ACHN (cell line): ENCODE data around the gene TIMP1.

Experiments
- DNase-seq: peaks from one replicate; pipeline ENCODE4 v3.0.0-alpha.2; 2015
- in situ Hi-C: cut with HindIII; loops from 2 replicates; pipeline ENCODE4 v1.10.0; 2017; ENCODE audit warnings: low sequenced_read_pairs, low pct_ligation_motif_present, low pct_unique_long_range_greater_than_20kb

The TIMP1 gene

DNA sequence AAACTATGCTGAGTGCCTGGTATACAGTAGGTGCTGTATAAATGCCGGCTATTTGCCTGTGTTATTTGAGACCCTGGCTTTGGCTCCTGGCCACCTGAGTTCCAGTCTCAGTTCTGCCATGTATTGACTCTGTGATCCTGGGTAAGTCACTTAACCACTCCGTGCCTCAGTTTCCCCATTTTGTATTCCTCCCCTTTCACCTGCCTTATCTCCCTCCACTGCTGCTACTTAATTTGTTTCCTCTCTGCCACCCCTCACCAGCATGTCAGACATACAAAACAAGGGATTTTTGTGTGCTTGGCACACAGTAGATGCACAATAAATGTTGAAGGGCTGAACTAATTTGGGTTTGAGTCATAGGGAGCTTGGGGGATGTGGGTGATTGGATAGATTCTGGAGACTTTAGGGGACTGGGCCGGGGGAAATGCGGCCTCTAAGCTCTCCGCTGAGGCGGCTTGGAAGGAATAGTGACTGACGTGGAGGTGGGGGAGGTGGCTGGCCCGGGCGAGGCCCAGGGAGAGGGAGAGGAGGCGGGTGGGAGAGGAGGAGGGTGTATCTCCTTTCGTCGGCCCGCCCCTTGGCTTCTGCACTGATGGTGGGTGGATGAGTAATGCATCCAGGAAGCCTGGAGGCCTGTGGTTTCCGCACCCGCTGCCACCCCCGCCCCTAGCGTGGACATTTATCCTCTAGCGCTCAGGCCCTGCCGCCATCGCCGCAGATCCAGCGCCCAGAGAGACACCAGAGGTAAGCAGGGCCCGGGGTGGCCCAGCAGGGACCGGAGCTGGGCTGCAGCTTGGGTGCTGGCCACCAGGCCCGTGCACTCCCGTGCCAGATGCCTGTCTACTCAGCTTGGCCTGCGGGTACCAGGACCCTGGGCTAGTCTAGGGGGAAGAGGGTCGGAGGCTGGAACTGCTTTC is at the start of gene TIMP1:
Gene TIMP1 (plus strand): TSS at position 706 of the 917 bp plus-strand sequence. CDS start 980 bp downstream, outside the sequence.
- in situ Hi-C loops: no loop called here

DNA sequence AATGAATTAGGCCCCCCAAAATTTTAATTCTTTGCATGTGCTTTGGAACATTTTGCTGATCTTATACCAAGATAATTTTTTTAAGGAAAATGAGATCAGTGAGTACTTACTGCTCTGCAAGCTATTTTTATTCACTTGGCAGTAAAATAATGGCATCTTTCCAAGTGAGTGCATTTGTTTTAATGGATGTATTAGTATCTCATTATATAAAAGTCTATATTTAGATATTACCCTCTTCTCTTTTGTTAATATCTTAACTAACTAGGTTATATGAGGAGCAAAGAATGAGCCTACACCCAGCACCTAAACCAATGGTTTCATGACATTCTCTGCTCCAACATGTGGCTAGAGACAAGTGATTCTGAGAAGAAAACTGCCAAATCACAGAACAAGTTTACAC is 42.4 kb upstream of the TIMP1 start:
- in situ Hi-C loops: no loop called here
- no peak for DNase-seq

More for the DNA sequence above, at the start of gene TIMP1:
- DNase-seq: peak; percentile 81

GRCh38 chrX:47540754-47541538 is 41.3 kb upstream of the TIMP1 start:
- in situ Hi-C loops: no loop called here
- DNase-seq: peak; percentile 79

DNA sequence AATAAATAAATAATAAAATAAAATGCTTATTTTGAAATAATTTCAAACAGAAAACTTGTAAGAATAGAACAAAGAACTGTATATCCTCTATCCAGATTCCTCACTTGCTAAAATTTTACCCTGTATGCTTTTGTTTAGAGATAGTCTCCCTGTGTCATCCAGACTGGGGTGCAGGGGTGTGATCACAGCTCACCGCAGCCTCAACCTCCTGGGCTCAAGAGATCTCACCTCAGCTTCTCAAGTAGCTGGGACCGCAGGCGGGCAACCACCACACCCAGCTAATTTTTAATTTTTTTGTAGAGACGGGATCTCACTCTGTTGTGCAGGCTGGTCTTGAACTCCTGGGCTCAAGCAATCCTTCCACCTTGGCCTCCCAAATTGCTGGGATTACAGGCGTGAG is 38.7 kb upstream of the TIMP1 start:
- in situ Hi-C loops: no loop called here
- DNase-seq: no peak

DNA sequence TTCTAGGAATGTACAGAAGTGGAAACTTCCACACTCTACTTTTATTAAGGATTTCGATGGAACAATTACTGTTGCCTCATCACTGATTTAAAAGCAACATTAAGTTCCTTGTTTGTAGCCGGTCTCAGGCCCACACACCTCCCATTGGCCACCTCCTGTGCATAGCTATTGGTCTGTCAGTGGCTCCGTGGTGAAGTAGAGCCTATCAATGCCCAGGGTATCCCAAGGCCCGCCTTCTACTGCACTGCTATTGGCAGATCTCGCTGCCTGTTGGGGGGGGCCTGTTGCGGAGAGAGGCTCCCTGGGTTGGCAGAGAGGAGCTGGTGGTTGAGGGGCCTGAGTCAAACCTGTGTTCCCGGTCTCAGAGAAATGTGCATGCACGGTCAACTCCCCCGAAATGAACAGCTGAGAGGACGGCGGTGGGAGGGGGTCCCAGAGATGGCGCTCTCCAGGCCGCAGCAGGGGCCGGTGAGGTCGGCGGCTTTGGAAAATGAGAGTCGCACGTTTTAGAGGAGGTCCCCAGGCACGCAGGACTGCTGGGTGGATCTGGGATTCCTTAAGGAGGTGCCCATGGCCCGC is 26.1 kb upstream of the TIMP1 start:
- in situ Hi-C loops: no loop called here
- DNase-seq: peak; percentile 81

GRCh38 chrX:47558436-47558835 is 23.8 kb upstream of the TIMP1 start:
- in situ Hi-C loops: no loop called here
- no peak for DNase-seq

DNA sequence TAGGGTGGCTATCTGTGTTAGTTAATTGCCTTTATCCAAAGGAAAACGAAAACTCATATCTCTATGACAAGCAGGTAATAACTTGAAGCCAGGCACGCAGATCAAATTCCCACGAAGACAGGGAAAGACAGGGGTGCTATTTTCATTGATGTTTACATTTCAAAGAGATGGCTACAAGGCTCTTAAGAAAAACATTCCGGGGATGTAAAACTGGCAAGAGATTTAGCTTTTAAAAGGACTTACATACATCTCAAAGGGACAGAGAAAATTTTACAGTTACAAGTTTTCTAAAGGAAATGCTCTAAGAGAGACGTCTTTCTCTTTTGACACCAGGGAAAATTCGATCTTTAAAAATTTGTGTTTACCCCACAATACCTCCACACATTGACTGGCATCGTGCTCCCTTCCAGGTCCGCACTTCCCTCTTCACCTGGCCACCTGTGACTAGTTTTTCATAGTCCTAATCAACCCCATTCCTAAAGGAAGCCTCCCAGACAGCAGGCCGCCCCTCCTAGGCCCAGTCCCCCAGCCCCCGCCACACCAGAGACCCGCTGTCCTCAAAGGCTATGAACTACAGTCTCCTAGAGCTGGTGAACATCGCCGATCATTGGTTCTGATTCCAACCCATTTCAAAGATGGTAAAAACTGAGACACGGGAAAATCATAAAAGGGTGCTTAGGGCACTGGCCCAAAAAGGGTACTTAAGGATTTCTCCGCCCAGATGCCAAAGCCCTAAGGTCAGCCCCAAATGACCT is 21.9 kb upstream of the TIMP1 start:
- no peak for DNase-seq
- in situ Hi-C loops: no loop called here

GRCh38 chrX:47560934-47561658 is 21.1 kb upstream of the TIMP1 start, which contains the start of gene ARAF:
ARAF (plus strand) TSS chrX:47561205; CDS start chrX:47562968, 1,763 bp downstream.
- in situ Hi-C loops: no loop called here
- peak; percentile 95 for DNase-seq

DNA sequence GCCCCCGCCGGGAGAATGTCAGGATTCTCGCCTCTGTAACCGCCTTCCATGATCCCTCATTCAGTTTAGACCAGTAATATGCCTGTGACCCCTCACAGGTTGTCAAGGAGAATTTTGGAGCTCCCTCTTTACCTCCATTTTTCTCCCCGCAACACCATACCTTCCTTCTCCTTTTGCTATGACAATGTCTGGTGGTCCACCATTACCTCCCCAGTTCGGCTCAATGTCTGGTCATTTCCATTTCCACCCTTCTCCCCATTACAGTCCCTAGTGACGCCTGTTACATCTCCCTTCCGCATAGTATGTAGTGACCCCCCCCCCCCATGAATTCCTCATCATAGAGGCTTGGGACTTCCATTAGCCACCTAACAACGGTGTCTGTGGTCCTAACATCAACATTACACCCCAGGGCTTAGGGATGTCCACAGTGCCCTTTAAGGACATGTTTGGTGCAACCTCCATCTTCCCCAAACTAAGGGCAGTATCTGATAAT is 20.5 kb upstream of the TIMP1 start:
- DNase-seq: no peak
- in situ Hi-C loops: no loop called here

GRCh38 chrX:47562615-47563243 is 19.5 kb upstream of the TIMP1 start:
- in situ Hi-C loops: no loop called here
- DNase-seq: peak; percentile 12

- DNase-seq: no peak
- in situ Hi-C loops: no loop called here
Measured at GRCh38 chrX:47563801-47564315, 18.4 kb upstream of the TIMP1 start.

- no peak for DNase-seq
- in situ Hi-C loops: no loop called here
Measured at GRCh38 chrX:47564438-47565085, 17.7 kb upstream of the TIMP1 start.

DNA sequence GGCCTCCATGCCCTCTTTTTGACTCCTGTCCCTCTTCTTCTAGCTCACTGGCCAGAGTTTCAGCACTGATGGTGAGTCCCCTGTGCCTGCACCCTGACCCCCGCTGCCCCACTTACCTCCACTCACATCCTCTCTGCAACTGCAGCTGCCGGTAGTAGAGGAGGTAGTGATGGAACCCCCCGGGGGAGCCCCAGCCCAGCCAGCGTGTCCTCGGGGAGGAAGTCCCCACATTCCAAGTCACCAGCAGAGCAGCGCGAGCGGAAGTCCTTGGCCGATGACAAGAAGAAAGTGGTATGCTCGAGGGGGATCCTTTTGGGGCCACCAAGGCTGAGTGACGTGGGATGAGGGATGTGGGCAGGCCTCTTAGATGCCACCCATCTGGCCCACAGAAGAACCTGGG is 15.4 kb upstream of the TIMP1 start:
- in situ Hi-C loops: no loop called here
- no peak for DNase-seq

DNA sequence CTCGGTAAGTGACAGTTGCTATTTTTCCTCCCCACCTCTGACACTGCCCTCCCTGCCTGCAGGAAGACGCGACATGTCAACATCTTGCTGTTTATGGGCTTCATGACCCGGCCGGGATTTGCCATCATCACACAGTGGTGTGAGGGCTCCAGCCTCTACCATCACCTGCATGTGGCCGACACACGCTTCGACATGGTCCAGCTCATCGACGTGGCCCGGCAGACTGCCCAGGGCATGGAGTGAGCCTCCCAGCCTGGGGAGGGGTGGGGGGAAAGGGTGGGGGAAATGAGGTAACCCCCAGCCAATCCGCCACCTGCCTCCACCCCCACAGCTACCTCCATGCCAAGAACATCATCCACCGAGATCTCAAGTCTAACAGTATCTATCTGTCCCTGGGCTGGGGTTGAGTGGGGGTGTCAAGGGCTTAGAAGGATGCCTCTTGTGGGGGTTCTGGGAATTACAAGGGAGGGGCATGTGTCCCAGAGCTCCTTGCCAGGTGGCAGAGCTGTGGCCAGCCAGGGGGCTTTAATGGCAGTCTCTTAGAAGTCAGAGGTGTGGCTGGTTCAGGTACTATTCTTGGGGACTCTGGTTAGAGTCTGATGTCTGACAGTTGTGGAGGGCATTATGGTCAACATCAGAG is 13.5 kb upstream of the TIMP1 start:
- in situ Hi-C loops: no loop called here
- DNase-seq: peak; percentile 26

- no peak for DNase-seq
- in situ Hi-C loops: no loop called here
Measured at GRCh38 chrX:47570794-47571193, 11.4 kb upstream of the TIMP1 start.

DNA sequence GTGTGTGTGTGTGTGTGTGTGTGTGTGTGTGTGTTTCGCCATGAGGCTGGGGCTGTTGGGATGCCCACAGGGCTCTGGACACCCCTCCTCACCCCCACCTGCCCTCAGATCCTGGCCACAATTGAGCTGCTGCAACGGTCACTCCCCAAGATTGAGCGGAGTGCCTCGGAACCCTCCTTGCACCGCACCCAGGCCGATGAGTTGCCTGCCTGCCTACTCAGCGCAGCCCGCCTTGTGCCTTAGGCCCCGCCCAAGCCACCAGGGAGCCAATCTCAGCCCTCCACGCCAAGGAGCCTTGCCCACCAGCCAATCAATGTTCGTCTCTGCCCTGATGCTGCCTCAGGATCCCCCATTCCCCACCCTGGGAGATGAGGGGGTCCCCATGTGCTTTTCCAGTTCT is 11.0 kb upstream of the TIMP1 start:
- in situ Hi-C loops: no loop called here
- DNase-seq: no peak
